ENCODE data around the gene RAB36. TPM values are rescaled to one million over a fixed set of nuclear protein-coding genes. Genes with fewer than 3 reads are reported as not detected.
A peak's percentile ranks its signal among the peaks of the same experiment; 100 is the strongest.

Gene RAB36
- total and polyA plus RNA-seq, 9 donors: 3.9 to 18.7 (median 6.3) TPM

DNA sequence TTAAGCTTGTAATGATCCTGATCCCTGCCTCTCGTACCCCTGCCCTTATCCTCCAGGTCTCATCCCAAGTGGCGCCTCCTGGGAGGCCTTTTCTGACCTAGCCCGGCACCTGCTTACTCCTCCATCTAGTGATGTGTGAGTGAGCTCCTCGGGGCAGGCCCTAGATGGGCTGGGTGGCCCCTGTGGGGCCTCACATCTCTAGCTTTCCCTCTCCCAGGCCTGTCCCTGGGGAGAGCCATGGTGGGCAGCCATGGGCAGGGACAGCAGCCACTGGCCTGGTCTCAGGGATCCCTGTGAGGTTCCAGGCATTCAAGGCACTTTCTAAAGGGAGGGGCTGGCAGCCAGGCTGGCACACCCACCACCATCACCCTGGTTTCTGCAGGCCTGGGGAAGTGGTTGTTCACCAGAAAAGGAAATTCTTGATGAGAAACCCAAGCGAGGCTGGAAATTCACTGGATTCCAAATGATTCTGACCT, 47.0 kb upstream of the RAB36 start:
- H3K4me3 ChIP-seq: no peak overlapping the region
- DNase-seq: peak in 4 of 5 donors; percentile 25 to 60 (median 56)
- no peak for TF ChIP-seq CTCF (IDR thresholded peaks at IDR 0.05)
- TF ChIP-seq EP300 (IDR thresholded peaks at IDR 0.05): no peak
- H3K27me3 ChIP-seq: no peaks in the 10 kb centered on the region
- intact Hi-C loops (cut with DNase I): no loop called here
- H3K27ac ChIP-seq: peak overlapping the region; percentile 81 to 93
- H3K4me1 ChIP-seq (ENCODE audit: insufficient read depth): peaks cover 33% of the 10 kb centered on the region
- no peaks in the 10 kb centered on the region for H3K9me3 ChIP-seq
- WGBS, 3 donors: 44 to 63% (median 51%) methylated on average over 5 of the region's 5 CpGs
- no peaks in the 10 kb centered on the region for H3K36me3 ChIP-seq

DNA sequence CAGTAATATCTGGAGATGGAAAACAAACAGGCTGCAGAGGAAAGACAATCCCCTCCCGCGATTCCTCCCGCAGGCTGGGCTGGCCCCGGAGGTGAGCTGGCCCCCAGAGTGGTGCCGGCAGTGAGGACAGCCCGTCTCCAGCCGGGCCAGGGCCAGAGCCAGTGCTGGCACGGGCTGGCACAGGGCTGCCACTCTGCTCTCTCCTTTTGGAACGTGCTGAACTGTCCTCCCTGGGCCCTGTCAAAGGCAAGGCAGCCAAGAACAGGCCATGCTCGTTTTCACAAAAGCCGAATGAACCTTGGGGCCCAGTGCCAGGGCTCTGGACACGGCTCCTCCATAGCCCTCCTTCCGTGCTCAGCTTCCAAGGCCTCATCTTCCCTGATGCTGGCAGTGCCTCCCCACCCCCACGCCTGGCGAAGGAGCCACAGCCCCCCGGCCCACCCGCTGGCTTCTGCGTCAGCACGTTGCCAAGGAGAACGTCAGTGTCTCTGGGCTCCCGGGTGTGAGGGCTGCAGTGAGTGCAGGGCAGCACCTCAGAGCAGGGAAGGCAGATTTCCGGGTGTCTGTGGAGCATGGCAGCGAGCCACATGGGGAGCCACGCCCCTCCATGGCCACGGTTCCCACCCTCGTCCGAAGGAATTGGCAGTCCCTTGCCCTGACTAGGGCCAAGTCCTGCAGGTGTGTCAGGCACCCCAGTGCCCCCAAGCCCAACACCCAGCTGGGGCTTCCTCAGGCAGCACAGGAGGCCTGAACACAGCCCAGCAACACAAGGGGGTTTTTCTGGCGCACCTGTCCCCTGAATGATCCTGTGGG, 46.4 kb upstream of the RAB36 start:
- H3K27ac ChIP-seq: peak overlapping the region; percentile 81 to 93

GRCh38 chr22:23099531-23099804, 45.8 kb upstream of the RAB36 start:
- H3K4me1 ChIP-seq (ENCODE audit: insufficient read depth): peaks cover 33% of the 10 kb centered on the region
- peak overlapping the region; percentile 81 to 93 for H3K27ac ChIP-seq
- TF ChIP-seq EP300 (IDR thresholded peaks at IDR 0.05) (no peak), POLR2A (IDR thresholded peaks at IDR 0.05) (no peak), CTCF (IDR thresholded peaks at IDR 0.05) (no peak)
- WGBS, 3 donors: 79 to 90% (median 87%) methylated on average over 6 of the region's 6 CpGs
- no peak overlapping the region for H3K4me3 ChIP-seq
- intact Hi-C loops (cut with DNase I): loop anchor here in 1 of 4 donors (1.0 kb wide), 1 partner anchor 42 kb away; no protein-coding TSS in a partner anchor
- H3K27me3 ChIP-seq: no peaks in the 10 kb centered on the region
- no peaks in the 10 kb centered on the region for H3K9me3 ChIP-seq
- no peak for DNase-seq
- no peaks in the 10 kb centered on the region for H3K36me3 ChIP-seq

More for the DNA sequence above, 46.4 kb upstream of the RAB36 start:
- DNase-seq: peak; percentile 78 to 95 (median 92)
- H3K4me1 ChIP-seq (ENCODE audit: insufficient read depth): peaks cover 33% of the 10 kb centered on the region
- no peaks in the 10 kb centered on the region for H3K27me3 ChIP-seq
- H3K36me3 ChIP-seq: no peaks in the 10 kb centered on the region
- H3K4me3 ChIP-seq: no peak overlapping the region
- intact Hi-C loops (cut with DNase I): loop anchor here in 1 of 4 donors (1.0 kb wide), 1 partner anchor 42 kb away; no protein-coding TSS in a partner anchor
- WGBS, 3 donors: 8 to 10% (median 8%) methylated on average over 27 to 28 of the region's 28 CpGs
- no peaks in the 10 kb centered on the region for H3K9me3 ChIP-seq
- TF ChIP-seq POLR2A (IDR thresholded peaks at IDR 0.05): no peak
- TF ChIP-seq EP300 (IDR thresholded peaks at IDR 0.05): no peak
- no peak for TF ChIP-seq CTCF (IDR thresholded peaks at IDR 0.05)

- H3K27me3 ChIP-seq: no peaks in the 10 kb centered on the region
- peak overlapping the region; percentile 81 to 93 for H3K27ac ChIP-seq
- no peak overlapping the region for H3K4me3 ChIP-seq
- WGBS, 3 donors: 86 to 94% (median 93%) methylated on average over 7 of the region's 7 CpGs
- H3K4me1 ChIP-seq (ENCODE audit: insufficient read depth): peaks cover 33% of the 10 kb centered on the region
- DNase-seq: no peak
- H3K36me3 ChIP-seq: no peaks in the 10 kb centered on the region
- intact Hi-C loops (cut with DNase I): no loop called here
- H3K9me3 ChIP-seq: no peaks in the 10 kb centered on the region
- TF ChIP-seq EP300 (IDR thresholded peaks at IDR 0.05) (no peak), POLR2A (IDR thresholded peaks at IDR 0.05) (no peak), CTCF (IDR thresholded peaks at IDR 0.05) (no peak)
Measured at GRCh38 chr22:23100124-23100801, 45.0 kb upstream of the RAB36 start.

Measured in ovary (tissue), 9 donors.